Left forelimb (tissue), 1 donor: Measurements from ENCODE around the gene PRG2.
"Not testable (repeated sequence)": the region's sequence is repeated elsewhere in the genome, so short reads cannot be mapped to it uniquely, and the experiment has no call there.

Experiments
- DNase-seq: peaks from one replicate; pipeline ENCODE4 v3.0.0-alpha.2; 2018; ENCODE audit warnings: low spot score

Gene PRG2

GRCh38 chr11:57368106-57368844 is 22.2 kb downstream of the PRG2 start:
- no peak for DNase-seq

DNA sequence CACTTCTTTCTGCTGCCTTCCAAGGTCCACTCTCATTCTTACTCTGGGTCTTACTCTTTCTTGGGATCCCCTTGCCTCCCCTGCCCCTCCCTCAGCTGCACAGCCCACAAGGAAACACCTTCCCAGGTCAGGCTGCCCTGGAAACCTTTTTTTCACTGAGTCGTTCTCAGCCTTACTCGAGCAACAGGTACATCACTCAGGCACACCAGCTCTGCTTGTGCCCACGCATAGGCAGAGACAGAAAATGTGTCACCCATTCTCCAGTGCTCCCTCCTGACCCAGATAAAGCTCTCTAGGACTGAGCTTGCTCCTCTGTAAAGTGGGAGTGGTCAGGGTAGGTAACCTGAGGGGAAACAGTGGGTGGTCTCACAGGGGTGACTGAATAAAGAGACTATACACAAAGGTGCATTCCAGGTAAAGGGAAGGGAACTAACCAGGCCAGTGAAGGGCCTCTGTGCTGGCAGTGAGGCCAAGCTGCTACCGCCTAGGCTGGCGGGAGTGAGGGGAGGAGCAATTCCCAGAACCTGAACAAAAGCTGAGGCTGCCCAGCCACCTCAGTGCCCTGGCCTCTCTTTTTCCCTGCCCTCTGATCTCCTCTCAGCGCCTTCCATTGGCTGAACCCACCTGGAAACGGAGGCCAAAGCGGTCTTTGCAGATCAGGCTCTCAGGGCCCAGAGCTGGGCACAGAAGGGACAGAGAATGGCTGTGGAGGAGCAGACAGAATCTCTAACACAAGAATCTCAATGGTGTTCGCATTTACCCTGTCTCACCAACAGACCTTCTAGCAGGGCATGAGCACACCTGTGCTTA is 25.4 kb downstream of the PRG2 start:
- DNase-seq = no peak

- no peak for DNase-seq
These were observed 27.0 kb downstream of the PRG2 start for GRCh38 chr11:57363131-57364080.

GRCh38 chr11:57361926-57362325 is 28.5 kb downstream of the PRG2 start:
- no peak for DNase-seq

- not testable (repeated sequence) for DNase-seq
These were observed 29.0 kb downstream of the PRG2 start for GRCh38 chr11:57361420-57361819.

DNA sequence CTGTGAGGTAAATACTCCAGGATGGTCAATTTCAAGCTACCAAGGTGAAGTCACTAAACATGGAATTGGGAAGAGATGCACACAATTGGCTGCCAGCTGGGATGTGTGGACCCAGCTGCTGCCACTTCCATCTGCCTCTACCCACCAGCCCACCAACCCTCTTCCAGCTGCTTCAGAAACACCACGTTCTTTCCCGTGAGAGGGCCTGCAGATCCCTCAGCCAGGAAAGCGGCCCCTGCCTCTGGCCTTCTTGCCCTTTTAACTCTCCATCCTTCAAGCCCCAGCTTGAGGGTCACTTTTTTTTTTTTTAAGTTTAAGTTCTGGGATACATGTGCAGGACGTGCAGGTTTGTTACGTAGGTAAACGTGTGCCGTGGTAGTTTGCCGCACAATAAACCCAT is 29.5 kb downstream of the PRG2 start:
- DNase-seq = no peak

GRCh38 chr11:57359896-57360690 is 30.4 kb downstream of the PRG2 start:
- DNase-seq = no peak

DNA sequence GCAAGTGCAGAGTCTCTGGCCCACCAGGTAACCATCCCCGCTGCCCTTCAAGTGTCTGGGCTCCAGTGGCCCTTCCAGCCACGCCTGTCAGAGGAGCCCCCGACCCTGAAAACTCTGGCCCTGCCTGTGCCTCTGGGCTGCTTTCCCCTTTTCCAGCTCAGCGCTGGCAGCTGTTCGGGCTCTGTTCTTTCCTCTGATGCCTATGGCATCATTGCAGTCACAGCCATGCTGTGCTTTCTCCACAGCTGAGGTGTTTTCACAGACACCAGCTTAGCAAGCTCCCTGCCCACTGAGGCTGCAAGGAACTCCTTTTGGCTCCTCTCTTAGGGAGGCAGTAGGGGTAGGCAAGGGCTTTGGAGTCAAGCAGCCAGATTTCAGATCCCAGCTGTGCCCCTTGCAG is 31.1 kb downstream of the PRG2 start:
- no peak for DNase-seq

DNA sequence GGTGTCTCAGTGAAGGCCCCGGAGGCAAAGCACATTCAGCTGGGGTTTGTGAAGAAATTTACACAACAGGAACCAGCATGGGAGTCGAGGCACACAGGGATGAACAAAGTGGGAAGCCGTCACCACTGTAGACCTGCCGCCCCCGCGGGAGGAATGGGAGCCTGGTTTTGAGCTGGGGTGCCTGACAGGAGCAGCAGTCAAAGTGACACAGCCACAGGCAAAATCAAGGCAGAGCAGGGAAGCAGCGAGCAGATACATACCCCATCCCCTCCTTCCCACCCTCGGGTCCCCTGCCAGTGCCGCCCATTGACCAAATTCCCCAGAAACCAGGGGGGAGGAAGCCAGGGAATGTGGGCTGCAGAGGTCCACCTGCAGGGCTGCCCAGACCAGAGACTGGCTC is 31.5 kb downstream of the PRG2 start:
- DNase-seq = no peak

- DNase-seq = no peak
These were observed 31.9 kb downstream of the PRG2 start for GRCh38 chr11:57358543-57358961.

- DNase-seq = no peak
These were observed 32.6 kb downstream of the PRG2 start for GRCh38 chr11:57357856-57358255.

- no peak for DNase-seq
These were observed 33.1 kb downstream of the PRG2 start for GRCh38 chr11:57357310-57357709.

DNA sequence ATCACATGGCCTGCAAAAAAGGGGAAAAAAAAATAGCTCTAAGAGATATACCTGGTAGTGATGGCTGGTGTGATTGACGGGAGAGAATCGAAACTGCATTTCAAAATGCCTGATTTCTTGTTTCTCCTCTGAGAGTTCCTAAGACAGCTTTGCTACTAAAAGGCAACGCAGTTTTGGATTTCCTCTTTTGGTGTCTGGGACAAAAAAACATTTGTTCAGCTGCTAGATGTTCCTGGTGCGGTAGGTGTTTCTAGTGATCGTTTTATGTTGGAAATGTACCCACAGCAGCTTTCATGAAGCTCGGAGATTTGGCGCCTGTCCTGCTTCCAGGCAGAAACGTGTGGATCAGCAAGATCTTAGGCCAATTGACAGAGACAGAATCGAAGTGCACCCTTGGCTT is 34.2 kb downstream of the PRG2 start:
- DNase-seq = no peak

- no peak for DNase-seq
These were observed 35.8 kb downstream of the PRG2 start for GRCh38 chr11:57354699-57355098.

DNA sequence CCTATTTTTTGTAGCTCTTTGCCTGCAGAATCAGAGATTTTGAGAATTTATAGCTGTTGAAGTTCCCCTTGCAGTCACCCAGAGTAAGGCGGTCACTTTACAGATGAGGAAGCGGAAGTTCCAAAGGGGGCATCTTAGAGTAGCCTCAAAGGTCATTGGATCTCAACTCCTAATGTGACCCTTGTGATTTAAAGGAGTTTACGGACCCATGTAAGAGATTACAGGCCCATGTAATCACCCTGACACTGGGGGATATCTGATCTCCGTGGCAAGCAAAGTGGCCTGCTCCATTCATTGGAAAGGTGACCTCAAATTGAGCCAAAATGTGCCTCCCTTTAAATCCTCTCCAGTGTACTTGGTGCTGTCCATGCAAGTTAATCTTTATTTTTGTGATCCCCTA is 36.6 kb downstream of the PRG2 start:
- DNase-seq = no peak

DNA sequence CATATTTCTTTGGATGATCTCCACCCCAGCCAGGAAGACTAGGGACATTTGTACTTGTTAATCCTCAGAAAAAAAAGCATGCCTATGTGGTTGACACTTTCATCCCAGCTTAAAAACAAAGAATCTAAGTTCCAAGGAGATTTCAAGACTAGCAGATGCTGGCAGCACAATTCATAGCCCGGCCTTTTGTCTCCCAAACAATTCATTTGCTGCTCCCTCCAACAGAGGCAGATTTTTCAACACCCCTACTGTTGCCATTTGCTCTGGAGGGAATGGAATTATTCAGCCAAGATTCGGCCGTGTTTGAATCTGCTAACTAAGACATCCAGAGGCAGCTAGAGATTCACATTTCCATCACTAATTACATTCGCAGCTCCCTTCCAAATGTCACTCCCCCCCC is 37.0 kb downstream of the PRG2 start:
- DNase-seq = no peak

DNA sequence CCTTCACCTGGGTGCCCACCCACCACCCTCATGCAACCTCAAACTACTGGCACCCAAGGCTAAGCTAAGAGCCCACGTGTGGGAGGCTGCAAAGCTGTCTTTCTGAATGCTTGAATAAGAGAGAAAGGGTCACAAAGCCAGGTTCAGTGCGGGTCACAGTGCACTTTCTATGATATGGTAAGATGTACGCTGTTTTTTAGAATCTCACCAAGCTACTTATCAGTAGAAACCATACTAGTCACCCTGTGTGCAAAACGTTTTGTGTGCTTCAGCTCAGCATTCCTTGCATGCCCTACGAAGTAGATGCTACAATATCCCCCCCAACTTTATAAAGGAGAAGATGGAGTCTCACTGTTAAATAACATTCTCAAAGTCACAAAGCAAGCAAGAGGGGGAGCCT is 37.4 kb downstream of the PRG2 start:
- DNase-seq = no peak

DNA sequence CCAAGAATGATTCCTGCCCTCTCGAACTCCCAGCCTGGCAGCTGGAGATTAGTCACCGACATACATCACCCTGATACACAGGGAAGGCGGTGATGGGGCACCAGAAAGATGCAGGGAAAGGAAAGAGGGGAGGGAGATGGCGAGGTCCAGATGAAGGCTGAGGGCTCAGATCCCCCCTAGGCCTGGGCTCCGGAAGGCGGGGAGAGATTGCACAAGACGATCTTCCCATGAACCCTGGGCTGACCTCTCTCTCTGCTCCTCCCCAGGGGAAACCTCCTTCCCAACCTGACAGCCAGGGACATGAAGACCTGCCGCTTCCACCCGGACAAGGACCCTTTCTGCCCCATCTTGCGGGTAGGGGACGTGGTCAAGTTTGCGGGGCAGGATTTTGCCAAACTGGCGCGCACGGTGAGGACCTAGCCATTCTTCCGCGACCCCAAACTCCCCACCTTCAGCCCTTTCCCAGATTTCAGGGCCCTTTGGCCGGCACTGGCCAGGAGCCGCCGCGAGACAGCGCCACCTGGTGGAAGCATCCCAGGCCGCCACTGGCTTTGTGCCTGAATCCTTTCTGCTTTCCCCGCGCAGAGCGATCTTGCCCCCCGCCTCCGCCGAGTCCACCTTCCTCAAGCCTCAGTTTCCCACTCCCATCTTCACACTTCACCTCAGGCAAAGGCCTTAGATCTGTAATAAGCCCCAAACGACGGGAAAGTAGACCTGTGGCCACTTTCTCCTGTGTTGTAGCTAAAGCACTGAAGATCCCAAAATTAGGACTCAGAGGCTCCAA is 40.8 kb downstream of the PRG2 start:
- DNase-seq = peak; percentile 80

GRCh38 chr11:57348636-57349313 is 41.7 kb downstream of the PRG2 start:
- no peak for DNase-seq

DNA sequence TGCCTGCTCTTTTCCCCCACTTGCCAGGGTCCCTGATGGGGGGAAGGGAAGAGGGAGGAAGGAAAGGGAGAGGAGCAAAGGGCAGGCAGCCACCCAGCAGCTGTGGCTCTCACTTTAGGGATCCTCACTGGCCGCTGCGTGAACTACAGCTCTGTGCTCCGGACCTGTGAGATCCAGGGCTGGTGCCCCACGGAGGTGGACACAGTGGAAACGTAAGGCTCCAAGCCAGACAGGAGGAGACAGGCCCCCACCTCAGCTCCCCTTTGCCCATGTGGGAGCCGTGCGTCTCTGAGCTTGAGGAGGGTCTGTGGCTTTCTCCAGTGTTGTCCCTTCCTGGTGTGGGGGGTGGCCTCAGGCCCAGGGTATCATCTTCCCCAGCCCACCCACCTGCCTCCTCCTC is 42.4 kb downstream of the PRG2 start:
- DNase-seq = no peak
